Adipocyte (in vitro differentiated cells): ENCODE data around the gene NTRK2.

Experiments
- DNase-seq: peaks from one replicate; pipeline ENCODE4 v3.0.0-alpha.2; 2015; ENCODE audit warnings: low read depth
- H3K27me3 ChIP-seq: replicated peaks from 2 replicates; pipeline ENCODE4 v1.7.0; 2013; ENCODE audit warnings: mild to moderate bottlenecking, low read length, moderate library complexity; ENCODE audit not compliant: control insufficient read depth, insufficient read depth
- H3K36me3 ChIP-seq: 2 replicates; pipeline ENCODE4 v1.7.0; 2013; ENCODE audit warnings: low read length, mild to moderate bottlenecking, moderate library complexity; ENCODE audit not compliant: control insufficient read depth, insufficient read depth, severe bottlenecking
- H3K4me1 ChIP-seq: 2 replicates; pipeline ENCODE4 v1.7.0; 2013; ENCODE audit warnings: mild to moderate bottlenecking, low read length, moderate library complexity; ENCODE audit not compliant: control insufficient read depth, insufficient read depth
- H3K4me3 ChIP-seq: 2 replicates; pipeline ENCODE4 v1.7.0; 2013; ENCODE audit warnings: mild to moderate bottlenecking, low read length, moderate library complexity
- H3K9ac ChIP-seq: 2 replicates; pipeline ENCODE4 v1.7.0; 2013; ENCODE audit warnings: mild to moderate bottlenecking, low read length, moderate library complexity
- H3K9me3 ChIP-seq: 2 replicates; pipeline ENCODE4 v1.7.0; 2013; ENCODE audit warnings: mild to moderate bottlenecking, low read length, moderate library complexity; ENCODE audit not compliant: control insufficient read depth

NTRK2 gene

DNA sequence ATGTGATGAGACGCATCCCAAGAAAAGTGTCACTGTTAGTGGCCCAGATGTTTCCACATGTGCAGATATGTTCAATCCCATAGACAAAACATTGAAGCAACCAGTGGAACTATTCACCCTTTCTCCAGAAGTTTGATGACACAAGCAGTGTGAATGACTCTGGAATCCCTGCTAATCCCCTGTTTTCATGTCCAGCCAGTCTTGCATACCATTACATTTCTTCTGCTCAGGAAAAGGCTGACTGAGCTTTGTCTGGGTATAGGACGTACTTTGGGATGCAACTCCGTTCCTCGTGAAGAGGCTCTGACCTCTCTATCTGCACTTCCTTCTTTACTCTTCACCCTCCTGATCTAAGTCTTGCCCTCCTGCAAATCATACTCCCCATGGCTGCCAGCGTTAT, 172.4 kb downstream of the NTRK2 start:
- no peak for DNase-seq
- Histone ChIP-seq H3K4me1 (peaks cover 4% of the 10 kb centered on the region), H3K9me3 (no peaks in the 10 kb centered on the region), H3K36me3 (no peaks in the 10 kb centered on the region), H3K9ac (no peak overlapping the region), H3K27me3 (peaks cover 8% of the 10 kb centered on the region), H3K4me3 (no peak overlapping the region)

- Histone ChIP-seq H3K36me3 (no peaks in the 10 kb centered on the region), H3K4me1 (peaks cover 4% of the 10 kb centered on the region), H3K9me3 (no peaks in the 10 kb centered on the region), H3K9ac (no peak overlapping the region), H3K27me3 (peaks cover 8% of the 10 kb centered on the region), H3K4me3 (no peak overlapping the region)
- no peak for DNase-seq
Measured at GRCh38 chr9:84843175-84843824, 173.8 kb downstream of the NTRK2 start.

- no peak for DNase-seq
- Histone ChIP-seq H3K36me3 (no peaks in the 10 kb centered on the region), H3K9ac (no peak overlapping the region), H3K27me3 (no peaks in the 10 kb centered on the region), H3K4me3 (no peak overlapping the region), H3K9me3 (no peaks in the 10 kb centered on the region), H3K4me1 (peaks cover 8% of the 10 kb centered on the region)
Measured at GRCh38 chr9:84845956-84846900, 176.7 kb downstream of the NTRK2 start.

- Histone ChIP-seq H3K27me3 (no peaks in the 10 kb centered on the region), H3K9me3 (no peaks in the 10 kb centered on the region), H3K9ac (no peak overlapping the region), H3K4me1 (peaks cover 14% of the 10 kb centered on the region), H3K36me3 (no peaks in the 10 kb centered on the region), H3K4me3 (no peak overlapping the region)
- DNase-seq = no peak
Measured at GRCh38 chr9:84846906-84847305, 177.4 kb downstream of the NTRK2 start.

GRCh38 chr9:84849049-84849448, 179.5 kb downstream of the NTRK2 start:
- no peaks in the 10 kb centered on the region for H3K9me3 ChIP-seq
- H3K4me1 ChIP-seq = peaks cover 32% of the 10 kb centered on the region
- H3K9ac ChIP-seq = no peak overlapping the region
- no peak for DNase-seq
- H3K27me3 ChIP-seq = no peaks in the 10 kb centered on the region
- H3K36me3 ChIP-seq = no peaks in the 10 kb centered on the region
- no peak overlapping the region for H3K4me3 ChIP-seq

DNA sequence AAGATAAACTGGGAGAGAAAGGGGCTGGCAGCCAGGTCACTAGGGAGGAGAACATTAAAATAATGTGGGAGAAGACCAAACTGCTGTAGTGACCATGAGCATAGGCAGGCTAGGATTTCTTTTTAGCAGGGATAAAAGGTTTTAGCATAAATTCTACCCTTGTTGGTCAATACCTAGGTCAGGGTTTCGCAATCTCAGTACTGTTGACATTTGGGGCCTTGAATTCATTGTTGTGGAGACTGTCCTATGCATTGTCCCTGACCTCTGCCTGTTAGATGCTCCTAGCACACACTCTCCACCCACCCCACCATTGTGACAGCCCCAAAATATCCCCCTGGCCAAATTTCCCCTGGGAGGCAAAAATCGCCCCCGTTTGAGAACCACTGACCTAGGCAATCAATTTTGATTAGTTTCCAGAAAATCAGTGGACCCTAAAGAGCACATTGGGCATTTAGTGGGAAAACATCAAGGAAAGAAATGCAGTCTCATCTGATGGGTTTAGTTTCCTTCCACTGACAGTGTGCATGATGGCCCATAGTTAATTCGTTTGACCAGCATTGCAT, 181.4 kb downstream of the NTRK2 start:
- peaks cover 43% of the 10 kb centered on the region for H3K4me1 ChIP-seq
- DNase-seq = no peak
- H3K36me3 ChIP-seq = no peaks in the 10 kb centered on the region
- H3K9ac ChIP-seq = no peak overlapping the region
- no peaks in the 10 kb centered on the region for H3K27me3 ChIP-seq
- no peak overlapping the region for H3K4me3 ChIP-seq
- no peaks in the 10 kb centered on the region for H3K9me3 ChIP-seq

GRCh38 chr9:84851935-84852585, 182.5 kb downstream of the NTRK2 start:
- Histone ChIP-seq H3K4me3 (peak overlapping the region; percentile 42), H3K27me3 (no peaks in the 10 kb centered on the region), H3K9me3 (no peaks in the 10 kb centered on the region), H3K4me1 (peaks cover 54% of the 10 kb centered on the region), H3K9ac (peak overlapping the region; percentile 60), H3K36me3 (no peaks in the 10 kb centered on the region)
- peak; percentile 4 for DNase-seq

- Histone ChIP-seq H3K4me3 (peak overlapping the region; percentile 42), H3K9ac (peak overlapping the region; percentile 60), H3K9me3 (no peaks in the 10 kb centered on the region), H3K4me1 (peaks cover 61% of the 10 kb centered on the region), H3K27me3 (no peaks in the 10 kb centered on the region), H3K36me3 (no peaks in the 10 kb centered on the region)
- DNase-seq = no peak
Measured at GRCh38 chr9:84852617-84853301, 183.2 kb downstream of the NTRK2 start.

- H3K4me3 ChIP-seq = peak overlapping the region; percentile 65
- peaks cover 70% of the 10 kb centered on the region for H3K4me1 ChIP-seq
- DNase-seq = no peak
- H3K9me3 ChIP-seq = no peaks in the 10 kb centered on the region
- peak overlapping the region; percentile 73 for H3K9ac ChIP-seq
- H3K27me3 ChIP-seq = no peaks in the 10 kb centered on the region
- H3K36me3 ChIP-seq = no peaks in the 10 kb centered on the region
Measured at GRCh38 chr9:84856181-84856632, 186.7 kb downstream of the NTRK2 start.

DNA sequence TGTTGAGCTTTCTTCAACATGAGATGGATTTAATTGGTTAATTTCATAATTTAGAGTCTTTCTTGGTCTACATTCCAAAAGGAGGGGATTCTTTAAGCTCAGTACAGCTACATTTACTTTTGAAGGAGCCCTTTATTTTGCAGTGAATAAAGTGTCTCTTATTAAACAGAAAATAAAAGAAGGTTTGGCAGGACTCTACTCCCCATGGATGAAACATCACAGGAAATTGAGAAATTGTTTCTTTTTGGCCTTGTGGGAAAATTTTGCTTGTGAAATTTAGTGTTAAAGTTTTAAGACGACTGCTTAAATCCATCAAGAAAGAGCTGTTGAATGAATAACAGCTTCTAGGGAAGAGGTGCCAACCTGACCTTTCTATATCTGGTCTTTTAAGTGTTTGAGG, 187.7 kb downstream of the NTRK2 start:
- Histone ChIP-seq H3K9me3 (no peaks in the 10 kb centered on the region), H3K27me3 (no peaks in the 10 kb centered on the region), H3K36me3 (no peaks in the 10 kb centered on the region), H3K4me3 (peak overlapping the region; percentile 65), H3K9ac (peak overlapping the region; percentile 73), H3K4me1 (peaks cover 61% of the 10 kb centered on the region)
- no peak for DNase-seq
